Epidermal melanocyte (primary cell): ENCODE results near the gene KIAA1614.

Source experiments
- DNase-seq: peaks from one replicate; pipeline ENCODE4 v3.0.0; 2011; ENCODE audit warnings: low spot score; ENCODE audit not compliant: insufficient read length

Gene KIAA1614

DNA sequence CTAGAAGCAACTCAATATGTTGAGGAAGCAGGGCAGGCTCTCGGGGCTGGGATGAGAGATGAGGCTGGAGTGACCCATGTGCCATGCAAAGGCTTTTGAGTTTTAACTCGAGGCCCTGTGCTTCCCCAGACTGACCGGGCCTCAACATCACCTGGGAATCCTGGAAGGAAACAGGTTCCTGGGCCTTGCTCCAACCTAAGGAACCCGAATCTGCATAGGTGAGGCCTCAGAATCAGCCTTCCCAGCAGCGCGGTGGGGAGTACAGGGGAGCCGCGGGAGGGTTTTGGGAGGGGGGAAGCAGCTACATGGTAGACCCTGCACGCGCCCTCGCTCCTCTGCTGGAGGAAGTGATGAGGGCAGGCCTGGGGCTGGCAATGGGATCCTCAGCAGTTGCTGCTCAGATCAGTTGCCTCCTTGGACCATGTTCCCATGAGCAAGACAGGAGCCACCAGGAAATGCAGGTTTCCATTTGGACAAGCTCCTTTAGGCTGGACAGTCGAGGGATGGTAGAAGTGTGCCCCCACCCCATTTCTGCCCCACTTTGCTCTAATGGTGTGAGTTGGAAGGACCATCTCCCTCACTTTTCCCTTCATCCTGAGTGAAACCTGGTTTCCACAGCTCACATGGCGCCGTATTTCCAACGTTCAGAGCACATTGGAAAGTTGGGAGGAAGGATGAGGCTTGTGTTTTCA lies 4.5 kb upstream of the KIAA1614 start:
- no peak for DNase-seq

DNA sequence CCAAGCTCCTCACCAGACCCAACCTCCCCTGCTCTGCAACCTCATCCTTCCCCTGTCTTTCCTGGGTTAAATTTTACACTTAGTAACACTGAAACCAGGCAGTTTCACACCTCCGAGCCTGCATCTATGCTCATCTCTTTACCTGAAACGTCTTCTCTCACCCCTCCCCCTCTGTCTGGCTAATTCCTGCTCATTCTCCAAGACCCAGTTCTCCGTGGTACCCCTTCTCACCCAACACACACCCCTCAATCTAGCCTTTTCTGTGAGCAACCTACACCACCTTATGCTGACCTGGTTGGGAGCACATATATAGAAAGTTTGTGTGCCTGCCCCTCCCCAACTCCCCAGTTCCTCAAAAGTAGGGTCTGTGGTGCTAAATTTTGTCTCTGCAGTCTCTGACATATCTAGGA lies 3.7 kb upstream of the KIAA1614 start:
- no peak for DNase-seq

DNA sequence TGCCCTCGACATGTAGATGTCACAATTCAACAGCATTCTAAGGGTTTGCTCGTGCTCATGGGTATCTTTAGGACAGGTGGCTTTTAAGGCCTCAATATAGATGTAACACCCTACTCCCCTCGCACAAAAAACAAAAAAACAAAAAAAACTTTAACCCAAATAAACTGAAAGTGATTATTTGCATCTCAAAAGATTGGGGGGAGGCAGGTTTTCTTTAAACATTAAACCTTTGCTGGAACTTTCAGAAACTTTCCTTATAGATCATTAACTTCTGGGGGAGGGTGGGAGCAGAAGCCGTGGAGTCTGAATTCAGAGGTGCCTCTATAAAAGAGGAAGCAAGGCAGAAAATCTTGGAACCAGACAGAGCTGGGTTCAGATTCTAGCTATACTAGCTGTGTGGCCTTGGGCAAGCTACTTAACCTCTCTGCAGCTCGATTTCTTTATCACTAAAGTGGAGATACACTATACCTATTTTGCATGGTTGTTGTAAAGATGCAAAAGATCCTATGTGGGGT lies 3.2 kb upstream of the KIAA1614 start:
- no peak for DNase-seq

DNA sequence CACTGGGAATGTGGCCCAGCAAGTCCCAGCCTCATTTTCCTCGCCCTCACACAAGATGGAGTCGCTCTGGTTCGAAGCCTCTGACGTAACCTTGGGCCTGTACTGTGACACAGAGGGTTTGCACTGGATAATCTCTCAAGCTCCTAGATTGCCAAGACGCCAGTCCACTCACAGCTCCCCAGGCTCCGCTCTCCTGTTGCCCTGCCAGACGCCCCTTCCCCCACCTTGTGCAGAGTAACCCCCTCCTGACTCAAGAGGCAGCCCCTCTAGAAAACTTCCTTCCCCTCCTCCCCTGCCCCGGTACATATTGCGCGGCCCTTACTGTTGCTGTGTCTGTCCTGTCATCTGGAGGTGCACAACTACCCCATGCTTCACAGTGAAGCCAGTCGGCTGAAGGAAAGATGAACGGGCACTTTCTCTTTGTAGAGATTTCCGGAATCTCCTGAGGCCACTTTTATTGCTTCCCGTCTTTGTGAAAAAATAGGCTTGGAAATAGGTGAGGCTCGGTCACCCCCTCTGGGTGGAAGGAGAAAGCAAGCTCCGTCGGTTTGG lies 981 bp upstream of the KIAA1614 start:
- no peak for DNase-seq

DNA sequence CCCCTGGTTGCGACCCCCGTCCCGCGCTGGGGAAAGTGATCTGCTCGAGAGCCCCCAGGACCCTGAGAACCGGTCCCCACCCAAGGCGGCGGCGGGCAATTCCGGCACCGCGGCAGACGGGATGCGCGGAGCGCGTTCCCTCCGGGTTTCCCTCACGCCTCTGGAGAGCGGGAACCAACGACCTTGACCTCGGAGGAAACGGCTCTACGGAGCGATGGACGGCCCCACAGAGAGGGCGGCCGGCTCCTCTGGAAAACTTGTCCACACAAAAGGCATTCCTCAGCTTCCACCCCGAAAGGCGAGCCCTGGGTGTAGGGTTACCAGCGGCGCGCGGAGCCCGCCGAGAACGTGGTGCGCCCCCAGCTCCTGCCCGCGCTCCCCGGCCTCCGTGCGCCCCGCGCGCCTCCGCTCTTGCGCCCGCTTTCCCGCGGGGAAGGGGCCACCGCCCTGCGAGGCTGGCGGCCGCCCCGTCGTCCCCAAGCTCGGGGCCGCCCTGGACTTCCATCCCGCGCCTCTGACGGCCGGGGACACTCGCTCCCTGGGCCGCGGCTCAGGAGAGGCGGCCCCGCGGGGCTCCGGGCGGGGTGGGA lies 391 bp upstream of the KIAA1614 start:
- DNase-seq: no peak

DNA sequence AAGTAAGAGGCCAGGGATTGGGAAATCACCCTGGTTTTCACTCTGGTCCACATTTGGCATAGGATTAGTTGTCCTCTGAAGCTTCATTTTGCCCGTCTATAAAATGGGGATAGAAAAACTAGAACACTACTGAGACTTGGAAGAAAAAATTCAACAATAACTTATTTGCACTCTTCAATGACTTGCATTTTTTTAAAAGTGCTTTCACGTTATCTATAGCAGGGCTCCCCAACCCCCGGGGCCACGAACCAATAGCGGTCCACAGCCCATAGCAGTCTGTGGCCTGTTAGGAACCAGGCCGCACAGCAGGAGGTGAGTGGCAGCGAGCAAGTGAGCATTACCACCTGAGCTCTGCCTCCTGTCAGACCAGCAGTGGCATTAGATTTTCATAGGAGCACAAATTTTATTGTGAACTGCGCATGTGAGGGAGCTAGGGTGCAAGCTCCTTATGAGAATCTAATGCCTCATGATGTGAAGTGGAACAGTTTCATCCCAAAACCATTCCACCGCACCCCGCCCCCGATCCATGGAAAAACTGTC lies 2.8 kb downstream of the KIAA1614 start:
- DNase-seq: no peak

DNA sequence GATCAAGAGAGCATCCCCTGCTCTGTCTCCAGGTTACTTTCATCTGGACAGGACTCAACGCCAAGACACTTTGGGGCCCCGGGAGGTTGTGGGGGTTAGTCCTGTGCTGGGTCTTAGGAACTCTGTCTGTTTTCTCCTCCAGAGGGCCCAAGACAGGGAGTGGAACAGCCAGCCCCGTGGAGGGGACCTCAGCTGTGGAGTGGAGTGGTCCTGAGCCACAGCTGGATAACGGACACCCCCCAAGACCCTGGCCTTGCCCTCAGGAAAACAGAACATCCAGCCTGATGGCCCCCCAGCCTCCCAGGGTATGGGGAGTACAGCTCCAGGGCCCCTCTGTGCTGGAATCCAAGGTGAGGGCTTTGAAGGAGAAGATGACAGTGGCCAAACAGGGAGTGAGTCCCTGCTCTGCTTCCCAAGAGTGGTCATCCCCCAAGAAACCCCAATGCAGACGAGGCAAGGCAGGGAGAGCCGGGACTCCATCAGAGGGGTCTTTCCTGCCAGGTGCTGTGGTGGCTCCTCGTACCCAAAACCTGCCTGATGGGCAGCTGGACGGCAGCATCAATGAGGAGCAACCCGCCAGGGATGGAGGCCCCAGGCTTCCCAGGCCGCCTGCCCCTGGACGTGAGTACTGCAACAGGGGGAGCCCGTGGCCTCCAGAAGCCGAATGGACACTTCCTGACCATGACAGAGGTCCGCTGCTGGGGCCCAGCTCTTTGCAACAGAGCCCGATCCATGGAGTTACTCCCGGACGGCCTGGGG lies 3.5 kb downstream of the KIAA1614 start:
- DNase-seq: no peak

DNA sequence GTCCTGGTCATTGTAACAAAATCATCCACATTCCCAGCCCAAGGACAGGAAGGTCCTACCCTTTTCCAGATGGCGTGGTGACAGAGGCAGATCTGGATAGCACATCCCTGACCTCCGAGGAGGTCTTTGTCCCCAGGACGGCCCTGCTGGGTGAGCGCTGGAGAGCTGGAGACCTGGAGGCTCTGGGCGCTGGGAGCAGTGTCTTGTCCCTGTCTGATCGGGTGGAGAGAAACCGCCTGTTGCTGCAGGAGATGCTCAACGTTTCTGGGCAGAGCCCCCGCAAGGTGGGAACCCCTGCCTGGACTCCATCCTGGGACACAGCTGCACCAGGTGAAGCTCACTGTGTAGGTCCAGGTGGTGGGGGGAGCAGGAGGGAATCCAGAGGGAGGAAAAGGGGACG lies 4.1 kb downstream of the KIAA1614 start:
- DNase-seq: no peak

DNA sequence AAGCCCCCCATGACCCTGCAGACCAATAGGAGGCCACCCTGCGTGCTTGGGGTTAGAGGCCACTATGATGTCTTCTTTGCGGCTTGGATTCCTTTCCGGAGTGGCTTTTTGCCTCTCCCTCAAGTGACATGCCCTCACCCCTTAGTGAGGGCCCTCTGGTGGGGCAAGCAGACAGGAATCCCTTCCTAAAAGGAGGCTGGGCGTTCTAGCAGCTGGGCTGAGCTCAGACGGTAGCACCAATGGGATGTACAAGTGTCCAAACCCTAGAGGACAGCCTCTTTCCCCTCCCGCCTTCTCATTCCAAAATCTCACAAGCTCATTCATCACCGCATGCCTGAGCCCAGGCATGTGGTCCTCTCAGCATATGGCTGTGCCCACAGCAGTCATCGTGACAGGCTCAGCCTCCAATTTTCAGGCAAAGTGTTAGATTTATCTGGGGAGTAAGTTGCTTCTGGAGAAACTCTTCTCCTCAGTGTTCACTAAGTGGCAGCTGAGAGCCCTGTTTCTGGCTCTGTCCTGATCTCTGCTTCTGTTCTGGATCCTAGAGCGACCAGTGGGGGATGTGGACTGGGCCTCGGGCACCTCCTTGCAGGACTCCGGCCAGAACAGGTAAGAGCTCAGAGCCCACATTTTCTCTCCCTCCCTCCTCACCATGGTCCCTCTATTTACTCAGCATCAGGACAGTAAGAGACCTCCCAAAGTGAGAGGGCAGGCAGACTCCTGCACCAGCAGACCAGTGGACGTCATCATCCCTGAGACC lies 4.8 kb downstream of the KIAA1614 start:
- DNase-seq: no peak

DNA sequence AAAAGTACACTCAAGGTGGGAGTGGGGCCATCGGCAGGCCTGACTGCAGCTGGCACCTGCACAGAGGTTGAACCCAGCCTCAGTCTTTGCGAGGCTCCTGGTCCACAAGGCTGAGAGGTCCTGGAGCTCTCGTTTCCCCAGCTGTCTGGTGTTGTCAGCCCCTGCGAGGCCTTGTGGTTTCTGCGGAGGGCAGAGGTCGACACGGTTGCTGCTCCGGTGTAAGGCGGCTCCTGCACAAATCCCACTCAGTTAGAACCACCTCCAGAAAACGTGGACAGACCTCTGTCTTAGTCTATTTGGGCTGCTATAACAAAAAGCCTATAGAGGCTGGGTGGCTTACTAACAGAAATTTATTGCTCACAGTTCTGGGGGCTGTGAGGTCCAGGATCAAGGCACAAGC lies 5.8 kb downstream of the KIAA1614 start:
- DNase-seq: no peak

DNA sequence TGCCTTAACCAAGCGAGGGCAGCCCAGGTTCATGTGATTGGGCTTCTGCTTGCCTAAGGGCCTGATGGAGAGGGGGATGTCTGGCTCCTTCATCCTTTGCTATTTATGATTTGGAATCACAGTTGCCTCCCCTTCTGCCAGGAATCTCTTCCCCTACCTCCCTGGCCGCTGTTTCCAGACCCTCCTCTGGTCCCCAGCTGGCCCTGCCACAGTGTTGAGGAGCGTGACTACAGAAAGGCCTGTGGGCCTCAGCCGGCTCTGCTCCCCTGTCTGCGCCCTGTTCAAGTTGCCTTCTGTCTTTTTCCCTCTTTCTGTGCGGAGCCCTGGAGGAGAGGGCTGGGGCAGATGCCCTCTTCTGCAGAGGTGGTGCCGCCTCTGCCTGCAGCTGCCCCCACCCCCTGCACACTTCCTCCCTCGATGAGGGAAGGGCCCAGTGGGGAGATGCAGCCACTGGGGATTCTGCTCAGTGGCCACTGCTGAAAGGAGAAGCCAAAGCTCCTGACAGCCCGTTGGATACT lies 6.5 kb downstream of the KIAA1614 start:
- DNase-seq: no peak

DNA sequence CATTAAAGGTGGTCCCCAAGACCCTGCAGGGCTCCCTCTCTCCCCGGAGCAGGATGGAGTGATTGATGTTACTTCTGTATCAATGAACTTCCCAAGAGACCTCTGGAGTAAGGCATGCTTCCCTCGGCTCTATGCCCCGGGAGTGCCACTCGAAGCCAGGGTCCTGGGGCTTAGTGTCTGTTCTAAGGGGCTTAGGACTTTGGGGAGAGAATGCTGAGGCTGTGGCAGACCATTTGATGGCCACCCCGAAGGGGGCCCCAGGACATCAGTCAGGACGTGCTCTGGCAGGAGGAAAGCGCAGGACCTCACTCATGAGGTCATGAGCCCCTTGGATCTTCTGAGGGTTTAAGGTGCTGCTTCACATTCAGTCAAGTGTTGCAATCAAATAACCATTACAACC lies 7.5 kb downstream of the KIAA1614 start:
- no peak for DNase-seq

DNA sequence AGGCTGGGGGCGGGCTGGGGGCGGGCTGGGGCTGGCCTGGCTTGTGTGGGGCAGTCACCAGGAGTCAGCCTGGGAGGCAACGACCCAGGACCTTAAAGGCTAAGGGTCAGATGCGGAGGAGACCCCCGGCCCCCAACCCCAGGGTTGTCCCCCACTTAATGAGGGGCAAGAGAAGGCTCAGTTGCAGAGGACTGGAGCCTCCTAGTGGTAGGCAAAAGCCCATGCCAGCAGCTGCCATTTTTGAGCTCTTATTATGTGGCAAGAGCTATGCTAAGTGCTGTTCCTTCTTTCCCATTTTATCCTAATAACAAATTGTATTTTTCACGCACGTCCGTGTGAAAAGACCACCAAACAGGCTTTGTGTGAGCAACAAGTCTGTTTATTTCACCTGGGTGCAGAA lies 8.0 kb downstream of the KIAA1614 start:
- no peak for DNase-seq

DNA sequence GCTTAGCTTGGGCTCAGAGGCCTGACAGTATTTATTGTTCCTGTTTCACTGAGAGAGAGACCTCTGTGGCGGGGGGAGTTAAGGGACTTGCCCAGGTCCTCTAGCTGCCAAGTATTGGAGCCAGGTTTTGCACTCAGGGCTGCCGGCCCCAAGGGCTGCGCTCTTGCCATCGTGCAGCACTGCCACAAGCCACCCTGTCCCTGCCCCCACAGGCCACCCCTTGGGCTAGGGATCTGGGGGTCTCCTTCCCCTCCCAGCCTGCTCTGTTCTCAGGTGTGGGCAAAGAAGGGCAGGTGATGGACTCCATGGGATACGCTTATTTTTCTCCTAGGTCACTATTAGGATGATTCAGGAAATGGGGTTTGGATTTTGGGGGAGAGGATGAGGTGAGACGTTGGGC lies 8.7 kb downstream of the KIAA1614 start:
- DNase-seq: no peak

DNA sequence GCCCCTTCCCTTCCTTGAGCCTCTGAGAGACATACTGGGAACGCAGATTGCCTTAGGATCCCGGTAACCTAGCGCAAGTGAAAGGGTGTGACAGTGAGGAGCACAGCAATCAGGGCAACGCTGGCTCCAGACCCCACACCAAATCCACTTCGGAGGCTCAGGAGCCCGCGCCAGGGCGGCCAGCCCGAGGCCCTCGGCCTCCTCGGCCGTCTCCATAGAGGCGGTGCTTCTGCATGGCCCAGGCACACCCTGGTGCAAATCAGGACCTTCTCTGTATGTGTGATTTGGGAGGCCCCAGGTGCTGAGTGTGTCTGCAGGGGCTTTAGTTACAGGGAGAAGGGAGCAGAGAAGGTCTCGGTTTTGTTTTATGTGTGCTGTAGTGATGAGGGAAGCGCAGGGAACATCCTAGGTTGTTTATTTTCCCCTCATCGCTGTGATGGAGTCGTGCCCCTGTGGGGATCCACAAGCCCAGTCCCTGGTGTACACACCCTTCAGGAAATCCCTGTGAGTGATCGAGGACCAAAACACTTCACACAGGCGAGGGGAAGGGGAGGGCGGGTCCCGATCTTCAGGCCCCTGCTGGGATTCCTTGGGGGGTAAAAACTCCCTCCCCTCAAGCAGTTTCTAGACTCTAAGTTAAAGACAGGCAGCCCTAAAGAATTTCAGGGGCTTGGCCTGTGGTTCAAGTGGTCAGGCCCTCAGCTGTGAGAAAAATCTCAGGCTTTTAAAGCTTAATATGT lies 9.4 kb downstream of the KIAA1614 start:
- no peak for DNase-seq

DNA sequence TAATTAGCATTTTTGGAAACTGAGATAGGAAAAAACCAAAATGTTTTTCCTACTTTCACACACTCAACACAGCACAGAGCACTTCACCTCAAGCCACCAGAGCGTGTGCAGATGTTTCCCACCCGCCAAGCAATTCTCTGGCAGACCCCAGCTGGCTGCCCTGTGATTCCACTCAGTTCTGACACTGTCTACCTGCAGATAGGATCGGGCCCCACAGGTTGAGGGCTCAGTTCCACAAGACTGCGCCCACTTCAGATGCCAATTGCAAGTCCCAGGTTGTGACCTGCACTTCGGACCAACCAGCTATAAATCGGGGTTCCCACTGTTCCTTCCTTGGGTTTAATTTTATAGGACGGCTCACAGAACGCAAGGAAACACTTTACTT lies 9.9 kb downstream of the KIAA1614 start:
- DNase-seq: no peak

DNA sequence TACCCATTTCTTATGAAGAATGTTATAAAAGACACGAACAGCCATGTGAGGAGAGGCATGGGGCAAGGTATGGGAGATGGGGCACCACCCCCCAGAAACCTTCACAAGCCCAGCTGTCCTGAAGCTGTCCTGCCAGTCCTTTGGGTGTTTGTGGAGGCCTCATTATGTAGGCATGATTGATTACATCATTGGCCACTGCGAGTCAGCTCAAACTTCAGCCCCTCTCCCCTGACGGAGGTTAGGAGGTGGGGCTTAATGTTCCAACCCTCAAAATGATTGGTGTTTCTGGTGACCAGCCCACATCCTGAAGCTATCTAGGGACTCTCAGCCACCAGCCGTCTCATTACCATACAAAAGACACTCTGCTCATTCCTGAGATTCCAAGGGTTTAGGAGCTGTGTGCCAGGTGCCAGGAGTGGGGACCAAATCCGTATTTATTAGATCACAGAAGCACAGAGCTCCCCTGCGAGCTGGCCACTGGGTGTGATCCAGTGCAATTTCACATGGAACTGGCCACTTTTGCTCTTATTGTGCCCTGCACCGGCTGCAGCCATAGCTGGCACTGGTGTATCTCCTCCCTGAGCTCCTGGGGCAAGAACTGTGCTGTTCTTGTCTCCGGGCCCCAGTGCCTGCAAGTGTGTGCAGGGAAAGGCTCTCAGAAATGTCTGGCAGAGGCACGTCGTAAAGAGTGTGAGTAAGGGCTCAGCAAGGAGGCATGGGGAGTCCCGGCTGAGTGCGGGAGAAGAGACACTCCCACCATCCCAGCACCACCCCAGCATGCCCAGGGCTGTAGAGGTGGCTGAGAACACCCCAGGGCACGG lies 10.5 kb downstream of the KIAA1614 start:
- DNase-seq: no peak

DNA sequence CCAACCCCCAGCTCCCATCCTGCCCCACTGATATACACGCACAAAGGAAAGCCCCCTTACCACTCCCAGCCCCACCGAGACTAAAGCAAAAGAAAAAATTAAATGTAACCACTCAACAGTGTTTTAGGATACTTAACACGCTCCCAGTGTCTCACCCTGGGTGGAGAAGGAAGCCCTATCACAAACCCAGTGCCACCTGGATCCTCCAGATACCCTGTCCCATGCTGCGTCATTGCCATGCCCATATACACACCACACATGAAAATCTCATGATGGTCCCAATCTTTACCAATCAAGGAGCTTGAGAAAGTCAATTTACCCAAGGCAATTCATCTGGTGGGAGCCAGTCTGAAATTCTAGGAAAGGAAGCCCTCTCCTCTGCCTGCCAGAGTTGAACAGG lies 11.2 kb downstream of the KIAA1614 start:
- DNase-seq: no peak

DNA sequence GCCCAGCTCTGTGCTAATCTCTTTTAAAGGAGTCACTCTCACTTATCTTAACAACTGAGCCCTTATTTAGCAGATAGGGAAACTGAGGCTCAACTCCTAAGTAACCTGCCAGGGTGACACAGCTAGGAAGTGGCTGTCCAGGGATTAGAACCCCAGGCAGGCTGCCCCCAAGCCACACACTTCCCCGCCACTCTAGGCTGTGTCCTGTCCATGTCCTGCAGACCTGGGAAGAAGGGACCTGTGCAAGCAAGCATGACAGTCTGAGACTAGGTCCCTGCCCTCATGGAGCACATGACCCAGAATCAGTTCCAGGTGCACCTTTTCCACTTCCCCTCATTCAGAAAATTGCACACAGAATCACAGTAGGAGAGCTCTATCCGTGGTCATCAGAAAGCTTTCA lies 12.2 kb downstream of the KIAA1614 start:
- no peak for DNase-seq
